ENCODE results near the gene CEP128.
A peak's percentile ranks its signal among the peaks of the same experiment; 100 is the strongest.

CEP128 gene

GRCh38 chr14:80535171-80535570, 406.4 kb downstream of the CEP128 start:
- no peak for DNase-seq

GRCh38 chr14:80523518-80524117, 417.9 kb downstream of the CEP128 start:
- no peak for DNase-seq

- no peak for DNase-seq
Measured at GRCh38 chr14:80522936-80523335, 418.6 kb downstream of the CEP128 start.

GRCh38 chr14:80522411-80522810, 419.1 kb downstream of the CEP128 start:
- DNase-seq: no peak

- DNase-seq: no peak
Measured at GRCh38 chr14:80521456-80521855, 420.1 kb downstream of the CEP128 start.

GRCh38 chr14:80519002-80519401, 422.5 kb downstream of the CEP128 start:
- no peak for DNase-seq

- no peak for DNase-seq
Measured at GRCh38 chr14:80518173-80518572, 423.4 kb downstream of the CEP128 start.

GRCh38 chr14:80507292-80507869, 434.2 kb downstream of the CEP128 start:
- no peak for DNase-seq

GRCh38 chr14:80504781-80505180, 436.8 kb downstream of the CEP128 start:
- no peak for DNase-seq

- no peak for DNase-seq
Measured at GRCh38 chr14:80498533-80498932, 443.0 kb downstream of the CEP128 start.

GRCh38 chr14:80496090-80496489, 445.4 kb downstream of the CEP128 start:
- no peak for DNase-seq

GRCh38 chr14:80494769-80495168, 446.8 kb downstream of the CEP128 start:
- no peak for DNase-seq

- no peak for DNase-seq
Measured at GRCh38 chr14:80493620-80494019, 447.9 kb downstream of the CEP128 start.

- DNase-seq: no peak
Measured at GRCh38 chr14:80491650-80492049, 449.9 kb downstream of the CEP128 start.

- peak in 1 of 2 donors; percentile 6 for DNase-seq
Measured at GRCh38 chr14:80491131-80491530, 450.4 kb downstream of the CEP128 start.

- no peak for DNase-seq
Measured at GRCh38 chr14:80489513-80489912, 452.0 kb downstream of the CEP128 start.

- no peak for DNase-seq
Measured at GRCh38 chr14:80485764-80486163, 455.8 kb downstream of the CEP128 start.

- no peak for DNase-seq
Measured at GRCh38 chr14:80483331-80483730, 458.2 kb downstream of the CEP128 start.

- no peak for DNase-seq
Measured at GRCh38 chr14:80477388-80478160, 464.0 kb downstream of the CEP128 start.

GRCh38 chr14:80475074-80475473, 466.5 kb downstream of the CEP128 start:
- DNase-seq: no peak

- no peak for DNase-seq
Measured at GRCh38 chr14:80468331-80469122, 473.0 kb downstream of the CEP128 start.

- DNase-seq: no peak
Measured at GRCh38 chr14:80465546-80466220, 475.9 kb downstream of the CEP128 start.

Measured in hippocampal formation (tissue), 2 donors.